SU-DHL-6 (cell line): ENCODE data around the gene RAPGEF5.

ENCODE experiments used
- H2AFZ ChIP-seq: fragments of 200-600 bp; sonication (generic); 2 replicates; pipeline ENCODE4 v1.6.1; 2014; ENCODE audit warnings: low read depth, mild to moderate bottlenecking, moderate library complexity, mixed read lengths, antibody characterized with exemption, low read length; ENCODE audit not compliant: severe bottlenecking
- H3F3A ChIP-seq: fragments of 200-600 bp; shearing (Covaris generic); 2 replicates; pipeline ENCODE4 v1.6.0; 2016; ENCODE audit warnings: antibody characterized with exemption, mild to moderate bottlenecking; ENCODE audit not compliant: insufficient read depth
- H3K27ac ChIP-seq: fragments of 200-600 bp; sonication (generic); 2 replicates; pipeline ENCODE4 v1.5.1; 2016; ENCODE audit warnings: low read depth, mild to moderate bottlenecking, low read length, moderate library complexity, mixed read lengths
- H3K27me3 ChIP-seq: fragments of 200-600 bp; sonication (generic), shearing (Covaris generic); 2 replicates; pipeline ENCODE4 v1.6.0; 2014; ENCODE audit warnings: mild to moderate bottlenecking, low read length
- H3K36me3 ChIP-seq: fragments of 200-600 bp; sonication (generic); 2 replicates; pipeline ENCODE4 v1.6.1; 2014; ENCODE audit warnings: mild to moderate bottlenecking, low read length, mixed read lengths
- H3K4me2 ChIP-seq: fragments of 300-600, 200-600 bp; shearing (Covaris generic), sonication (generic); 2 replicates; pipeline ENCODE4 v1.6.0; 2014; ENCODE audit warnings: low read length, low read depth, mild to moderate bottlenecking; ENCODE audit not compliant: poor library complexity, severe bottlenecking
- H3K4me3 ChIP-seq: fragments of 200-600 bp; sonication (generic); 2 replicates; pipeline ENCODE4 v1.5.1; 2014; ENCODE audit warnings: antibody characterized with exemption, low read length, mild to moderate bottlenecking, mixed read lengths; ENCODE audit not compliant: insufficient read depth, poor library complexity, severe bottlenecking
- H3K79me2 ChIP-seq: fragments of 200-600 bp; sonication (generic); 2 replicates; pipeline ENCODE4 v1.6.1; 2014; ENCODE audit warnings: mild to moderate bottlenecking, low read length, moderate library complexity; ENCODE audit not compliant: insufficient read depth
- H3K9ac ChIP-seq: fragments of 200-600 bp; sonication (generic); 2 replicates; pipeline ENCODE4 v1.7.0; 2014; ENCODE audit warnings: mild to moderate bottlenecking, low read length
- H3K9me2 ChIP-seq: fragments of 200-600 bp; sonication (generic); replicated peaks from 2 replicates; pipeline ENCODE4 v1.6.1; 2014; ENCODE audit warnings: low read length; ENCODE audit not compliant: insufficient read depth
- H3K9me3 ChIP-seq: fragments of 200-600 bp; sonication (generic); 2 replicates; pipeline ENCODE4 v1.6.1; 2014; ENCODE audit warnings: low read length, mixed read lengths; ENCODE audit not compliant: insufficient read depth
- H4K20me1 ChIP-seq: fragments of 200-600 bp; sonication (generic); 2 replicates; pipeline ENCODE4 v1.6.1; 2014; ENCODE audit warnings: low read depth, mild to moderate bottlenecking, antibody characterized with exemption, low read length, moderate library complexity, mixed read lengths
- EZH2phosphoT487 ChIP-seq: fragments of 200-600 bp; sonication (generic), shearing (Covaris generic); conservative IDR thresholded peaks from 2 replicates; pipeline ENCODE4 v1.6.1; 2018; ENCODE audit warnings: mild to moderate bottlenecking, antibody characterized with exemption, low read length, moderate library complexity, mixed read lengths
- TF ChIP-seq, protein P1 (sequence below): fragments of 200-600 bp; sonication (generic); IDR thresholded peaks from one replicate; pipeline ENCODE4 v1.5.1; 2017; ENCODE audit warnings: antibody characterized with exemption, mild to moderate bottlenecking, low read length, moderate library complexity; ENCODE audit not compliant: insufficient read depth, poor library complexity, severe bottlenecking

Gene RAPGEF5

DNA sequence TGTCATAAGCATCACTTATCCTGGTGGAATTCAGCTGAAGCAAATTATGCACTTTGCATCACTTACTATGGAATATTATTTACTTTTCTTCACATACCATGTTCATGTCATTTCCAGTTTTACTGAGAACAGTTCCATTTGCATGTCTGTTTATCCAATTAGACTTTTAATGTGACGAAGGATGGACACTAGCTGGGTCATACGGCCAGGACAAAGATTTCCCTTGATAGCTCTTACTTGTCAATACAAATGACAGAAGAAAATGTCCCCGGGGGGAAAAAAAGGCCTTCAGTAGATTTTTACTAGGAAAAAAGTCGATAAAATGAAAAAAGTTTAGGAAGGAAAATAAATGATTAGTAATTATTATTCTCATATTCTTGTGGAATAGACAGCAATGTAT is 106.6 kb downstream of the RAPGEF5 start:
- no peaks in the 10 kb centered on the region for H3K27me3 ChIP-seq
- no peak overlapping the region for H3K4me2 ChIP-seq
- H3K4me3 ChIP-seq, result no peak overlapping the region
- H4K20me1 ChIP-seq, result no peaks in the 10 kb centered on the region
- no peak overlapping the region for H3K9ac ChIP-seq
- no peaks in the 10 kb centered on the region for H3K9me3 ChIP-seq
- no peaks in the 10 kb centered on the region for H3F3A ChIP-seq
- no peak overlapping the region for H3K27ac ChIP-seq
- TF ChIP-seq, protein P1, sequence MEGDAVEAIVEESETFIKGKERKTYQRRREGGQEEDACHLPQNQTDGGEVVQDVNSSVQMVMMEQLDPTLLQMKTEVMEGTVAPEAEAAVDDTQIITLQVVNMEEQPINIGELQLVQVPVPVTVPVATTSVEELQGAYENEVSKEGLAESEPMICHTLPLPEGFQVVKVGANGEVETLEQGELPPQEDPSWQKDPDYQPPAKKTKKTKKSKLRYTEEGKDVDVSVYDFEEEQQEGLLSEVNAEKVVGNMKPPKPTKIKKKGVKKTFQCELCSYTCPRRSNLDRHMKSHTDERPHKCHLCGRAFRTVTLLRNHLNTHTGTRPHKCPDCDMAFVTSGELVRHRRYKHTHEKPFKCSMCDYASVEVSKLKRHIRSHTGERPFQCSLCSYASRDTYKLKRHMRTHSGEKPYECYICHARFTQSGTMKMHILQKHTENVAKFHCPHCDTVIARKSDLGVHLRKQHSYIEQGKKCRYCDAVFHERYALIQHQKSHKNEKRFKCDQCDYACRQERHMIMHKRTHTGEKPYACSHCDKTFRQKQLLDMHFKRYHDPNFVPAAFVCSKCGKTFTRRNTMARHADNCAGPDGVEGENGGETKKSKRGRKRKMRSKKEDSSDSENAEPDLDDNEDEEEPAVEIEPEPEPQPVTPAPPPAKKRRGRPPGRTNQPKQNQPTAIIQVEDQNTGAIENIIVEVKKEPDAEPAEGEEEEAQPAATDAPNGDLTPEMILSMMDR, result no peak
- no peak for TF ChIP-seq EZH2phosphoT487
- H3K79me2 ChIP-seq, result no peaks in the 10 kb centered on the region
- H2AFZ ChIP-seq, result no peak overlapping the region
- H3K9me2 ChIP-seq, result no peaks in the 10 kb centered on the region
- no peaks in the 10 kb centered on the region for H3K36me3 ChIP-seq

DNA sequence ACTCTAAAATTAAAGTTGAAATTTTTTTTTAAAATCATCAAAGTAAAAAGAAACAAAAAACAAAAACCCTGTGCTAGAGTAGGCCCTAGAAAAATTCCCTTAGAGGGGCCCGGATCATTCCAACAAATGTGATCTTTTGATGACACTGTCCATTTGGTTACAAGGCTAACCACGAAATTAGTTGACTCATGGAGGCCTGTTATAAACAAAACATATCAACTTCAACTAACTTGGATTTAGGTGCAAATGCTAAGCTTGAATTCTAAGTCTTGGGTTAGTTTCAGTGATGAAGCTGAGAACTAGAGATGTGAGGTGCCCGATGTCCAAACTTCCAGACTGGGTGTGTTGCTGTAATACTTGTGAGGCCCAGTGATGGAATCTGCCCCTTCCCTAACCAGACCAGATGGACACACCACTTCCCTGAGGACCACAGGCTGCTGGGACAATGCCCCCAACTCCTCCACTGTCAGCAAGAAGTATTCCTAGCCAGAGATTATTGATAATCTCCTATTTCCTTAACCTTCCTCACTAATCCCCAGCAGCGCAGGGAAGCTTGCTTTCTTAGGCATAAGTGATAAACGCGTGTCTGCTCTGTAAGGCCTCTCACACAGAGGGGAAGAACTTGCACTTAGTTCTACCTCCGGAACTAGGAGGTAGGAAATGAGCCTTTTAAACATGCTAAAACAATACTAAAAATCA is 108.7 kb downstream of the RAPGEF5 start:
- Histone ChIP-seq H3K4me2 (no peak overlapping the region), H3K27me3 (no peaks in the 10 kb centered on the region), H3K27ac (no peak overlapping the region), H3K9me3 (no peaks in the 10 kb centered on the region), H3F3A (no peaks in the 10 kb centered on the region), H2AFZ (no peak overlapping the region), H3K36me3 (no peaks in the 10 kb centered on the region), H3K9me2 (no peaks in the 10 kb centered on the region), H3K79me2 (no peaks in the 10 kb centered on the region), H3K9ac (no peak overlapping the region), H3K4me3 (no peak overlapping the region), H4K20me1 (no peaks in the 10 kb centered on the region)
- TF ChIP-seq, protein P1, result no peak
- no peak for TF ChIP-seq EZH2phosphoT487

DNA sequence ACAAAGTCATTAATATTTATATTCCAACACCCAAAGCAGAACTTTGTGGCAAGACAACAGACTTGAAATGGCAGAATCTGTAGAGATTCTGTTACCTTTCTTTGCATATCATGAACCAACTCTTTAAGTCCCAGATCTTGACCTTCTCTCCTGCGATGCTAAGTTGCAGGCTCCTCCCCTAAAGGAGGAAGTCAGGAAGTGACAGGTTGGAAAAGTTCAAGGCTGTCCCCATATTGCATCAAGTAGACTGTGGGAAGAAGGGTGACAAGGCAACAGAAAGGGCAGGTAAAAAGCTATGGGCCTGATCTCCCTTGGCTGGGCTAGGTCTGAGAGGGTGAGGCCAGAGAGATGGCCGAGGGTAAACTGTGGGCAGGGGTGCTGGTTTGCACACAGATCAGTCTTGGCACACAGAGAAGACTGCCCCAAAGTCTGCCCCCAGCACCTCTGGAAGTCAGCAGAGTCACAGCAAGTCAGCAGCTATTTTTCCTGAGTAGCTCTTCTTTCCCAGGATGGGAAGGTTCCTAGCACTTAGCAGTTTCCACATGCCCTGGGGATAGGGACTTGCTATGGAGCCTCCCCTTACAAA is 115.1 kb downstream of the RAPGEF5 start:
- H2AFZ ChIP-seq, result no peak overlapping the region
- H3K36me3 ChIP-seq, result no peaks in the 10 kb centered on the region
- TF ChIP-seq, protein P1, result no peak
- no peak for TF ChIP-seq EZH2phosphoT487
- H3K27me3 ChIP-seq, result no peaks in the 10 kb centered on the region
- no peaks in the 10 kb centered on the region for H3F3A ChIP-seq
- H3K27ac ChIP-seq, result no peak overlapping the region
- no peaks in the 10 kb centered on the region for H4K20me1 ChIP-seq
- H3K4me3 ChIP-seq, result no peak overlapping the region
- no peak overlapping the region for H3K4me2 ChIP-seq
- no peaks in the 10 kb centered on the region for H3K9me2 ChIP-seq
- H3K9me3 ChIP-seq, result no peaks in the 10 kb centered on the region
- H3K79me2 ChIP-seq, result no peaks in the 10 kb centered on the region
- no peak overlapping the region for H3K9ac ChIP-seq
